PFSK-1 (cell line): ENCODE data around the gene MCRIP1.

ENCODE experiments used
- FOXP2 ChIP-seq: optimal IDR thresholded peaks from 2 replicates; pipeline ENCODE3; 2011; ENCODE audit warnings: borderline replicate concordance, control low read depth, inconsistent platforms; ENCODE audit not compliant: insufficient read depth; ENCODE audit errors: extremely low read length, extremely low read depth
- POLR2AphosphoS5 ChIP-seq: IDR thresholded peaks from 2 replicates; pipeline ENCODE4 v1.6.1; 2012; ENCODE audit warnings: low read depth, mild to moderate bottlenecking, control low read depth, low read length, moderate library complexity
- REST ChIP-seq, 2 experiments: IDR thresholded peaks; 2 replicates each; pipeline versions ENCODE4 v1.6.1 to v1.8.0; 2011 to 2012; ENCODE audit warnings: low read depth in 2 of 2, low read length in 2 of 2, control low read depth in 1 of 2, inconsistent platforms in 1 of 2, mild to moderate bottlenecking in 1 of 2, moderate library complexity in 1 of 2; ENCODE audit not compliant: insufficient read depth in 1 of 2
- SIN3A ChIP-seq: IDR thresholded peaks from 2 replicates; pipeline ENCODE4 v1.6.1; 2012; ENCODE audit warnings: mild to moderate bottlenecking, low read length, moderate library complexity, borderline replicate concordance; ENCODE audit not compliant: insufficient read depth
- TAF1 ChIP-seq: IDR thresholded peaks from 2 replicates; pipeline ENCODE4 v1.6.1; 2012; ENCODE audit warnings: low read length, control low read depth, borderline replicate concordance; ENCODE audit not compliant: insufficient read depth

MCRIP1 gene

GRCh38 chr17:81809556-81809998 lies 23.5 kb downstream of the MCRIP1 start:
- TF ChIP-seq REST (IDR thresholded peaks at IDR 0.05; ENCODE audit: insufficient read depth in 1 of 2, low read depth in 2 of 2, low read length in 2 of 2): no peak
- TF ChIP-seq POLR2AphosphoS5: no peak
- TF ChIP-seq SIN3A: no peak
- no peak for TF ChIP-seq FOXP2
- TF ChIP-seq TAF1: no peak

GRCh38 chr17:81808778-81809555 lies 24.1 kb downstream of the MCRIP1 start:
- no peak for TF ChIP-seq POLR2AphosphoS5
- TF ChIP-seq TAF1: no peak
- no peak for TF ChIP-seq REST (IDR thresholded peaks at IDR 0.05; ENCODE audit: insufficient read depth in 1 of 2, low read depth in 2 of 2, low read length in 2 of 2)
- no peak for TF ChIP-seq SIN3A
- no peak for TF ChIP-seq FOXP2

GRCh38 chr17:81807839-81808238 lies 25.3 kb downstream of the MCRIP1 start:
- TF ChIP-seq FOXP2 (no peak), POLR2AphosphoS5 (no peak), TAF1 (no peak), REST (IDR thresholded peaks at IDR 0.05; ENCODE audit: insufficient read depth in 1 of 2, low read depth in 2 of 2, low read length in 2 of 2) (no peak), SIN3A (no peak)

GRCh38 chr17:81807210-81807719 lies 25.8 kb downstream of the MCRIP1 start:
- TF ChIP-seq TAF1 (no peak), POLR2AphosphoS5 (no peak), SIN3A (no peak), FOXP2 (no peak), REST (IDR thresholded peaks at IDR 0.05; ENCODE audit: insufficient read depth in 1 of 2, low read depth in 2 of 2, low read length in 2 of 2) (no peak)
